Ectodermal cell (in vitro differentiated cells): ENCODE data around the gene ANKS1B.

Experiments used
- H3K27ac ChIP-seq: 2 replicates; pipeline ENCODE4 v1.7.0; 2013; ENCODE audit warnings: mild to moderate bottlenecking, low read depth, low read length; ENCODE audit not compliant: insufficient read depth, poor library complexity, severe bottlenecking
- H3K27me3 ChIP-seq: 2 replicates; pipeline ENCODE4 v1.7.0; 2013; ENCODE audit warnings: mild to moderate bottlenecking, low read length; ENCODE audit not compliant: insufficient read depth, control insufficient read depth, poor library complexity, severe bottlenecking
- H3K36me3 ChIP-seq: one replicate; pipeline ENCODE4 v1.7.0; 2013; ENCODE audit warnings: low read length; ENCODE audit not compliant: control insufficient read depth, insufficient read depth
- H3K4me1 ChIP-seq: one replicate; pipeline ENCODE4 v1.7.0; 2013; ENCODE audit warnings: low read length; ENCODE audit not compliant: control insufficient read depth, insufficient read depth
- H3K4me3 ChIP-seq: 2 replicates; pipeline ENCODE4 v1.7.0; 2013; ENCODE audit warnings: low read depth, low read length, control low read depth; ENCODE audit not compliant: insufficient read depth
- H3K9me3 ChIP-seq: 2 replicates; pipeline ENCODE4 v1.7.0; 2013; ENCODE audit warnings: mild to moderate bottlenecking, low read length, moderate library complexity; ENCODE audit not compliant: control insufficient read depth
- WGBS, 2 experiments: methylation state at CpG; one replicate each; pipeline ENCODE4 v1.1.7; 2013; ENCODE audit warnings: missing lambda C conversion rate in 2 of 2; 5-methylcytosine and 5-hydroxymethylcytosine counted together

The ANKS1B gene

GRCh38 chr12:98808243-98808875 is 1176.4 kb downstream of the ANKS1B start:
- H3K36me3 ChIP-seq = no peaks in the 10 kb centered on the region
- H3K27ac ChIP-seq = no peak overlapping the region
- no peaks in the 10 kb centered on the region for H3K4me1 ChIP-seq
- H3K4me3 ChIP-seq = no peak overlapping the region
- WGBS, 2 experiments = 73 to 80% methylated on average over 6 of the region's 6 CpGs
- no peaks in the 10 kb centered on the region for H3K27me3 ChIP-seq
- H3K9me3 ChIP-seq = no peaks in the 10 kb centered on the region

- H3K4me1 ChIP-seq = no peaks in the 10 kb centered on the region
- H3K27me3 ChIP-seq = no peaks in the 10 kb centered on the region
- H3K9me3 ChIP-seq = no peaks in the 10 kb centered on the region
- WGBS, 2 experiments = 79 to 91% methylated on average over 1 to 2 of the region's 2 CpGs
- H3K36me3 ChIP-seq = no peaks in the 10 kb centered on the region
- H3K4me3 ChIP-seq = no peak overlapping the region
- no peak overlapping the region for H3K27ac ChIP-seq
These were observed 1177.5 kb downstream of the ANKS1B start for GRCh38 chr12:98807187-98807586.

DNA sequence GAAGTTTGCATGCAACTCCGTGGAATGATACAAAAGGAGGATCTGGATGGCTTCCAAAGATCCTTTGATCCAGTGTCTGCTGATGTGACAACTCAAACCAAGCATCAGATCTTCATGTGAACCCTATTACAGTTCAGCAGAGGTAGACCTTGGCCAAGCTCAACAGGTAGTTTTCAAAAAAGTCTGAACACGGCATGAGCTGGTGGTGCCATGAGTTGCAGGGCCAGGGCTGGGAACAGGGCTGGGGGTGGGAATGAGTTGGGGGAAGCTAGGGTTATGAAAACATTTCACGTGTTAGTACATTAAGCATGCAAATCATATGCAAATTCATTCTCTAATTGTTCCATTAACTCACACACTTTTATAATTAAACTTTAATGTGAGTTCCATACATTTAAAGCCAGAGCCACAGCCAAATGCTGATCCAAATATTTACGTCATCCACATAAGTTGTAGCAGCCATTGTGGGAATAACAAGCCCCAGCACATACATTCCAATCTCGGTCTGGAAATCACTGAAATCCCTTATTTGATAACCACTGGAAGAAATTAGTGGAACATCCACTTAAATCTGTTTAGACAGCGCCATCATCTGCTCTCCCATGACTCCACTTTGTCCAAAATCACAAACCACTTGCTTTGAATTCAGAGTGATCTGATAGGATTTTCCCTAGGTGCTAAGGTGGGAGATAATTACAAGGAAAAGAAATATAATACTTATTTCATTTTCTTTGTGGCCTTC is 1181.1 kb downstream of the ANKS1B start:
- no peaks in the 10 kb centered on the region for H3K36me3 ChIP-seq
- WGBS, 2 experiments = 95% methylated on average over 6 of the region's 6 CpGs
- H3K9me3 ChIP-seq = no peaks in the 10 kb centered on the region
- H3K27ac ChIP-seq = no peak overlapping the region
- H3K27me3 ChIP-seq = no peaks in the 10 kb centered on the region
- no peaks in the 10 kb centered on the region for H3K4me1 ChIP-seq
- no peak overlapping the region for H3K4me3 ChIP-seq

DNA sequence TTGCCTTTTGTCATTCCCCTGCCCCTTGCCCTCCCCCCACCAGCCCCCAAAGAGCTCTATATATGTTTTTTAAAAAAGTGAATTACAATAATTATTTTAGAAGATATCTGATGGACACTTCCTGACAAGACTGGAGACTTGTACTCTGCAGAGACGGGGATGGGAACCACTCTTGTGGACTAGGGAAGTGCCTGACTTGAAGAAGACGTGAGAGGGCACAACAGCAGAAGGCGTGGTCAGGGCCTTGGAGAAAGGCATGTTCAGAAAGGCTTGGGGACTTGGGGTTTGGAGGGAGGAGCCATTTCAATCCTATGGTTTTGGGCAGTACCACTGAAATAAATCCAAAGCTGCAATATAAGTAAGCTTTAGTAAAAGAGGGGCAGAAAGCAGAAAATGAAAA is 1184.9 kb downstream of the ANKS1B start:
- Histone ChIP-seq H3K27me3 (no peaks in the 10 kb centered on the region), H3K27ac (no peak overlapping the region), H3K9me3 (no peaks in the 10 kb centered on the region), H3K4me1 (no peaks in the 10 kb centered on the region), H3K4me3 (no peak overlapping the region), H3K36me3 (no peaks in the 10 kb centered on the region)
- 79 to 85% methylated on average over 3 of the region's 3 CpGs for WGBS, 2 experiments

- H3K9me3 ChIP-seq = no peaks in the 10 kb centered on the region
- H3K4me1 ChIP-seq = no peaks in the 10 kb centered on the region
- no peaks in the 10 kb centered on the region for H3K36me3 ChIP-seq
- H3K27me3 ChIP-seq = no peaks in the 10 kb centered on the region
- 44% methylated on average over 3 of the region's 3 CpGs for WGBS, 2 experiments
- no peak overlapping the region for H3K27ac ChIP-seq
- no peak overlapping the region for H3K4me3 ChIP-seq
These were observed 1185.5 kb downstream of the ANKS1B start for GRCh38 chr12:98799146-98799810.

DNA sequence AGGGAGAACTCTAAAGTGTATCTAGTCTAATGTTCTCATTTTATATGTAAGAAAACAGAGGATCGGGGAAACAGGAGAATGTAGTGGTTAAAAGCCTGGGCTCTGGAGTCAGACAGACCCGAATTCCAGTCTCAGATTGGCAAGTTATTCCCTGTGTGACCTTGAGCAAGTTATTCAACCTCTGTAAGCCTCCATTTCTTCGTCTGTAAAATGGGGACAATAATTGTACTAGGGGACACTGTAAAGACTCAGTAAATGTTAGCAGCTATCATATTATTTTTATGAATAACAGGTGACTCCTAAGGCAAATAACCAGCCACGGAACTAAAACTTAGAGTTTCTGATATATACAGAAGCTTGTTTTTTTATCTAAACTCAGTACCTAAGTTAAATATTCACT is 1187.5 kb downstream of the ANKS1B start:
- no peaks in the 10 kb centered on the region for H3K4me1 ChIP-seq
- H3K27ac ChIP-seq = no peak overlapping the region
- no peaks in the 10 kb centered on the region for H3K36me3 ChIP-seq
- no peaks in the 10 kb centered on the region for H3K9me3 ChIP-seq
- WGBS, 2 experiments = 90 to 97% methylated on average over 3 of the region's 4 CpGs
- no peak overlapping the region for H3K4me3 ChIP-seq
- no peaks in the 10 kb centered on the region for H3K27me3 ChIP-seq

- no peaks in the 10 kb centered on the region for H3K27me3 ChIP-seq
- no peak overlapping the region for H3K27ac ChIP-seq
- no peaks in the 10 kb centered on the region for H3K4me1 ChIP-seq
- 100% methylated on average over 1 of the region's 1 CpG; no CpG with 5 or more reads in 1 of the 2 experiments for WGBS, 2 experiments
- H3K4me3 ChIP-seq = no peak overlapping the region
- H3K36me3 ChIP-seq = no peaks in the 10 kb centered on the region
- H3K9me3 ChIP-seq = no peaks in the 10 kb centered on the region
These were observed 1188.0 kb downstream of the ANKS1B start for GRCh38 chr12:98796745-98797144.

- no peak overlapping the region for H3K4me3 ChIP-seq
- H3K36me3 ChIP-seq = no peaks in the 10 kb centered on the region
- 80 to 94% methylated on average over 2 of the region's 2 CpGs for WGBS, 2 experiments
These were observed 1191.6 kb downstream of the ANKS1B start for GRCh38 chr12:98793121-98793520.

GRCh38 chr12:98791406-98791805 is 1193.3 kb downstream of the ANKS1B start:
- Histone ChIP-seq H3K36me3 (no peaks in the 10 kb centered on the region), H3K27ac (no peak overlapping the region), H3K4me1 (no peaks in the 10 kb centered on the region), H3K27me3 (no peaks in the 10 kb centered on the region), H3K9me3 (no peaks in the 10 kb centered on the region), H3K4me3 (no peak overlapping the region)
- WGBS, 2 experiments = 91 to 93% methylated on average over 3 of the region's 3 CpGs

More at GRCh38 chr12:98793121-98793520, 1191.6 kb downstream of the ANKS1B start:
- Histone ChIP-seq H3K9me3 (no peaks in the 10 kb centered on the region), H3K27ac (no peak overlapping the region), H3K27me3 (no peaks in the 10 kb centered on the region), H3K4me1 (no peaks in the 10 kb centered on the region)

GRCh38 chr12:98788396-98788795 is 1196.3 kb downstream of the ANKS1B start:
- no peaks in the 10 kb centered on the region for H3K27me3 ChIP-seq
- no peaks in the 10 kb centered on the region for H3K9me3 ChIP-seq
- no peak overlapping the region for H3K4me3 ChIP-seq
- H3K27ac ChIP-seq = no peak overlapping the region
- 94 to 97% methylated on average over 5 of the region's 5 CpGs for WGBS, 2 experiments
- no peaks in the 10 kb centered on the region for H3K4me1 ChIP-seq
- no peaks in the 10 kb centered on the region for H3K36me3 ChIP-seq
